Fibroblast of skin of right biceps (primary cell): ENCODE data around the gene METAP2.

ENCODE experiments used
- DNase-seq: peaks from one replicate; pipeline ENCODE4 v3.0.0-alpha.2; 2013

The METAP2 gene

GRCh38 chr12:95551913-95552516 is 78.1 kb downstream of the METAP2 start:
- no peak for DNase-seq

- no peak for DNase-seq
These were observed 79.4 kb downstream of the METAP2 start for GRCh38 chr12:95553197-95553943.

- no peak for DNase-seq
These were observed 80.7 kb downstream of the METAP2 start for GRCh38 chr12:95554532-95555071.

- no peak for DNase-seq
These were observed 83.7 kb downstream of the METAP2 start for GRCh38 chr12:95557625-95558024.
